Measurements from ENCODE around the gene DRD3. TPM values are rescaled to one million over a fixed set of nuclear protein-coding genes. Genes with fewer than 3 reads are reported as not detected.
A peak's percentile ranks its signal among the peaks of the same experiment; 100 is the strongest.

The DRD3 gene
- total RNA-seq, 1 experiment from 2014 or later, result not detected

DNA sequence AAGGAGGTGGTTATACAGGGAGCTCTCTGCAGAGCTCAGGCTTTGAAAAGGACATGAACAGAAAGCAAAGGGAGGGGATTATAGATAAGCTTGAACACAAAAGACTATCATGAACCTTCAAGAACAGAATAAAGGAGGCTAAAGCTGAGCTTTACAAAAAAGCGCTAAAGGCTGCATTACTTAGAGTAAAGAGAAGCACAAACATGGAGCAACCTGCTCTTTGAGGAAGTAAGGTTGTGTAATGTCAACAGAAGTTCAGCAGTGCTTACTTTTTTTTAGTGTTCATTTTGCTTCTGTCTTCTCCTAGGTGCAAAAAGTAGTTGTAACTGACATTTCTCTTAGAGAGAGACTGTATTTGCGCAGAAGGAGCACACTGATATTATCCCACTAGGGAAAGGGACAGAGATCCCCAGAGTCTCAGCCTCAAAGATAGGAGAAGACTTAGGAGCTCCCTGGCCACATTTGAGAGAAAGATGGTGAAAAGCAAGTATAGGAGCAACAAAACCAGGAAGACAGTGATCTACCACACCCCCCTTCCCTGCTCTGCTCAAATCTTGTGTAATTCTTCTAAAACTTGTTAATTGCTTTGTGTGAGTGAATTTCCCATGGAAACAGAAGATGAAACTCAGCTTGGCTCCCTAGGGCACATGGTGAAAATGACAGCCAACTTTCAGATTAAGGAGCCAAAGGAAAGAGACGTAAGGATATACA lies 67.6 kb downstream of the DRD3 start:
- Histone ChIP-seq H2AFZ (ENCODE audit: low read length) (no peak overlapping the region), H3K9me3 (ENCODE audit: control insufficient read depth, low read depth, low read length) (no peaks in the 10 kb centered on the region), H3K9ac (ENCODE audit: extremely low read depth, insufficient read length, low read length) (no peak overlapping the region), H3K79me2 (ENCODE audit: insufficient read depth, low read length) (no peaks in the 10 kb centered on the region), H4K91ac (ENCODE audit: insufficient read length, low read depth, low read length) (no peak overlapping the region), H3K79me1 (ENCODE audit: insufficient read depth, low read depth, low read length, poor library complexity, severe bottlenecking) (no peaks in the 10 kb centered on the region), H2BK5ac (ENCODE audit: insufficient read length, low read length) (no peak overlapping the region), H3K27me3 (ENCODE audit: insufficient read depth, low read length) (no peaks in the 10 kb centered on the region), H3K27ac (ENCODE audit: insufficient read length, low read depth, low read length) (no peak overlapping the region), H3K18ac (ENCODE audit: insufficient read length, low read depth, low read length) (no peak overlapping the region), H2BK120ac (ENCODE audit: low read depth, low read length, poor library complexity, severe bottlenecking) (no peak overlapping the region), H3K56ac (ENCODE audit: insufficient read length, low read depth, low read length) (no peak overlapping the region), H3K4me2 (ENCODE audit: insufficient read depth, insufficient read length, low read length) (no peak overlapping the region), H3K23me2 (ENCODE audit: insufficient read length, low read depth, low read length, poor library complexity, severe bottlenecking) (no peaks in the 10 kb centered on the region), H3K4ac (ENCODE audit: low read depth, low read length) (no peak overlapping the region), H3T11ph (ENCODE audit: low read length) (no peak overlapping the region), H2AK5ac (ENCODE audit: insufficient read length, low read length) (no peak overlapping the region), H3K4me1 (ENCODE audit: insufficient read depth, low read length) (peaks cover 5% of the 10 kb centered on the region; the same call in 1 of the 2 replicates), H3K14ac (ENCODE audit: insufficient read depth, low read length) (no peak overlapping the region), H4K8ac (replicated peaks; ENCODE audit: insufficient read length, low read depth, low read length) (no peak overlapping the region), H3K23ac (ENCODE audit: insufficient read length, low read depth, low read length) (no peak overlapping the region), H2BK20ac (ENCODE audit: low read depth, low read length, poor library complexity, severe bottlenecking) (no peak overlapping the region), H4K20me1 (ENCODE audit: control insufficient read depth, insufficient read depth, insufficient read length) (no peaks in the 10 kb centered on the region), H2BK12ac (ENCODE audit: insufficient read length, low read depth, low read length) (no peak overlapping the region), H4K5ac (ENCODE audit: insufficient read length, low read depth, low read length) (no peak overlapping the region), H2BK15ac (ENCODE audit: low read depth, low read length) (no peak overlapping the region)
- no CpG with 5 or more reads among the region's 3 CpGs for WGBS (ENCODE audit: extremely low coverage, insufficient read length, low lambda C conversion rate)
- 0 out of 7 replicates have a peak overlapping the region, but pooled peaks of 1 of the 3 experiments have one; percentile 24 for H3K27ac Mint-ChIP-seq
- no peaks in the 10 kb centered on the region; the same call in 1 of the 2 replicates for H3K27me3 Mint-ChIP-seq (ENCODE audit: low read depth)
- DNase-seq, result no peak
- H3K4me1 Mint-ChIP-seq, result peaks cover 31 to 33% of the 10 kb centered on the region in 2 experiments
- H3K36me3 Mint-ChIP-seq (ENCODE audit: insufficient read depth in 1 of 3, low read depth in 3 of 3), result no peaks in the 10 kb centered on the region
- TF ChIP-seq, protein P1, sequence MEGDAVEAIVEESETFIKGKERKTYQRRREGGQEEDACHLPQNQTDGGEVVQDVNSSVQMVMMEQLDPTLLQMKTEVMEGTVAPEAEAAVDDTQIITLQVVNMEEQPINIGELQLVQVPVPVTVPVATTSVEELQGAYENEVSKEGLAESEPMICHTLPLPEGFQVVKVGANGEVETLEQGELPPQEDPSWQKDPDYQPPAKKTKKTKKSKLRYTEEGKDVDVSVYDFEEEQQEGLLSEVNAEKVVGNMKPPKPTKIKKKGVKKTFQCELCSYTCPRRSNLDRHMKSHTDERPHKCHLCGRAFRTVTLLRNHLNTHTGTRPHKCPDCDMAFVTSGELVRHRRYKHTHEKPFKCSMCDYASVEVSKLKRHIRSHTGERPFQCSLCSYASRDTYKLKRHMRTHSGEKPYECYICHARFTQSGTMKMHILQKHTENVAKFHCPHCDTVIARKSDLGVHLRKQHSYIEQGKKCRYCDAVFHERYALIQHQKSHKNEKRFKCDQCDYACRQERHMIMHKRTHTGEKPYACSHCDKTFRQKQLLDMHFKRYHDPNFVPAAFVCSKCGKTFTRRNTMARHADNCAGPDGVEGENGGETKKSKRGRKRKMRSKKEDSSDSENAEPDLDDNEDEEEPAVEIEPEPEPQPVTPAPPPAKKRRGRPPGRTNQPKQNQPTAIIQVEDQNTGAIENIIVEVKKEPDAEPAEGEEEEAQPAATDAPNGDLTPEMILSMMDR (conservative IDR thresholded peaks at IDR 0.05), result no peak
- H3K4me3 Mint-ChIP-seq, result no peak overlapping the region
- H3K9me3 Mint-ChIP-seq, result no peaks in the 10 kb centered on the region; a peak in 1 of 5 replicates

Measured in H9 (cell line).